ENCODE measurements around the gene JTB. TPM values are rescaled to one million over a fixed set of nuclear protein-coding genes. Genes with fewer than 3 reads are reported as not detected.

JTB gene
- total RNA-seq, 1 experiment from 2014 or later: 142 TPM

GRCh38 chr1:153959454-153959853, 18.0 kb downstream of the JTB start:
- peak overlapping the region; percentile 0 for H3K27ac ChIP-seq (ENCODE audit: low read depth, low read length, poor library complexity, severe bottlenecking)
- no peaks in the 10 kb centered on the region for H3K27me3 ChIP-seq (replicated peaks; ENCODE audit: insufficient read depth, low read depth, low read length, poor library complexity)
- no peak for DNase-seq (ENCODE audit: low spot score)
- CTCF ChIA-PET: no interaction called here
- BruUV-seq (replicated peaks): no TSS peak
- no peaks in the 10 kb centered on the region for H3K9me3 ChIP-seq (ENCODE audit: low read depth, low read length, poor library complexity, severe bottlenecking)
- H3K4me1 ChIP-seq (ENCODE audit: insufficient read depth, low read length, poor library complexity, severe bottlenecking): peaks cover 18% of the 10 kb centered on the region
- intact Hi-C loops (cut with micrococcal nuclease; ENCODE audit: unreplicated experiment): no loop called here
- H3K36me3 ChIP-seq (ENCODE audit: insufficient read depth, low read length, poor library complexity, severe bottlenecking): peaks cover 13% of the 10 kb centered on the region
- no peak overlapping the region for H3K4me3 ChIP-seq (ENCODE audit: low read depth, low read length, poor library complexity, severe bottlenecking)
- POLR2A ChIA-PET (ENCODE audit: low non-redundant PET): no interaction called here
- no peak for TF ChIP-seq EZH2 (IDR thresholded peaks at IDR 0.05; ENCODE audit: borderline replicate concordance, low read depth, low read length, poor library complexity, severe bottlenecking)
- no peak for TF ChIP-seq CTCF (conservative IDR thresholded peaks at IDR 0.05; ENCODE audit: low read depth, low read length)

- peak overlapping the region; percentile 0 for H3K27ac ChIP-seq (ENCODE audit: low read depth, low read length, poor library complexity, severe bottlenecking)
- DNase-seq (ENCODE audit: low spot score): no peak
- no peaks in the 10 kb centered on the region for H3K27me3 ChIP-seq (replicated peaks; ENCODE audit: insufficient read depth, low read depth, low read length, poor library complexity)
- H3K9me3 ChIP-seq (ENCODE audit: low read depth, low read length, poor library complexity, severe bottlenecking): no peaks in the 10 kb centered on the region
- intact Hi-C loops (cut with micrococcal nuclease; ENCODE audit: unreplicated experiment): no loop called here
- peak overlapping the region; percentile 95 for H3K4me3 ChIP-seq (ENCODE audit: low read depth, low read length, poor library complexity, severe bottlenecking)
- H3K36me3 ChIP-seq (ENCODE audit: insufficient read depth, low read length, poor library complexity, severe bottlenecking): peaks cover 13% of the 10 kb centered on the region
- TF ChIP-seq EZH2 (IDR thresholded peaks at IDR 0.05; ENCODE audit: borderline replicate concordance, low read depth, low read length, poor library complexity, severe bottlenecking) (no peak), CTCF (conservative IDR thresholded peaks at IDR 0.05; ENCODE audit: low read depth, low read length) (no peak)
- peaks cover 18% of the 10 kb centered on the region for H3K4me1 ChIP-seq (ENCODE audit: insufficient read depth, low read length, poor library complexity, severe bottlenecking)
- BruUV-seq (replicated peaks): no TSS peak
- ChIA-PET POLR2A (ENCODE audit: low non-redundant PET) (interaction anchor here (0.5 kb wide), 1 partner anchor 17 kb away, joined by 3 read pairs; no protein-coding TSS in a partner anchor), CTCF (no interaction called here)
Measured at GRCh38 chr1:153958961-153959260, 18.6 kb downstream of the JTB start.

- intact Hi-C loops (cut with micrococcal nuclease; ENCODE audit: unreplicated experiment): no loop called here
- Histone ChIP-seq H3K4me3 (ENCODE audit: low read depth, low read length, poor library complexity, severe bottlenecking) (peak within 1 kb of the TSS; percentile 95), H3K27ac (ENCODE audit: low read depth, low read length, poor library complexity, severe bottlenecking) (peak within 1 kb of the TSS; percentile 84), H3K27me3 (replicated peaks; ENCODE audit: insufficient read depth, low read depth, low read length, poor library complexity) (no peaks in the 10 kb centered on the region), H3K4me1 (ENCODE audit: insufficient read depth, low read length, poor library complexity, severe bottlenecking) (peaks cover 18% of the 10 kb centered on the region), H3K9me3 (ENCODE audit: low read depth, low read length, poor library complexity, severe bottlenecking) (no peaks in the 10 kb centered on the region), H3K36me3 (ENCODE audit: insufficient read depth, low read length, poor library complexity, severe bottlenecking) (peaks cover 14% of the 10 kb centered on the region)
- CTCF ChIA-PET: interaction anchor here (0.7 kb wide), 1 partner anchor 151 kb away, joined by 3 read pairs; no protein-coding TSS in a partner anchor
- peak; percentile 100 for DNase-seq (ENCODE audit: low spot score)
- no peak for TF ChIP-seq EZH2 (IDR thresholded peaks at IDR 0.05; ENCODE audit: borderline replicate concordance, low read depth, low read length, poor library complexity, severe bottlenecking)
- TF ChIP-seq CTCF (conservative IDR thresholded peaks at IDR 0.05; ENCODE audit: low read depth, low read length): no peak
- POLR2A ChIA-PET (ENCODE audit: low non-redundant PET): interaction anchor here (0.5 kb wide), 1 partner anchor 16 kb away, joined by 3 read pairs; no protein-coding TSS in a partner anchor
- no TSS peak for BruUV-seq (replicated peaks)
Measured at GRCh38 chr1:153958111-153958960, 19.1 kb downstream of the JTB start, which contains the start of gene CRTC2. Gene CRTC2 (minus strand): TSS chr1:153958612. CDS start chr1:153958497, 115 bp downstream.

All from A673 (cell line).